Amniotic stem cell (primary cell): ENCODE results near the gene SLFN12L.
"Not testable (repeated sequence)": the region's sequence is repeated elsewhere in the genome, so short reads cannot be mapped to it uniquely, and the experiment has no call there.

ENCODE experiments used
- DNase-seq: peaks from one replicate; lab custom pipeline; 2025; lab: John Stamatoyannopoulos, UW

SLFN12L gene

GRCh38 chr17:35537601-35538141, at the start of gene SLFN12L:
Gene SLFN12L (minus strand): TSS chr17:35537678. CDS start chr17:35522364, 15,314 bp downstream.
- DNase-seq = no peak

- DNase-seq = no peak
These were observed 49.1 kb upstream of the SLFN12L start for GRCh38 chr17:35586569-35587073.

GRCh38 chr17:35584061-35584460, 46.6 kb upstream of the SLFN12L start:
- DNase-seq = no peak

- DNase-seq = no peak
These were observed 41.5 kb upstream of the SLFN12L start for GRCh38 chr17:35578929-35579432.

- peak; percentile 68 for DNase-seq
These were observed 40.9 kb upstream of the SLFN12L start, which contains the start of gene PEX12 for GRCh38 chr17:35578197-35578928. Gene PEX12 (minus strand): TSS chr17:35578571. CDS start chr17:35578021, 550 bp downstream.

- no peak for DNase-seq
These were observed 40.3 kb upstream of the SLFN12L start for GRCh38 chr17:35577830-35578196.

- no peak for DNase-seq
These were observed 38.3 kb upstream of the SLFN12L start for GRCh38 chr17:35575759-35576158.

GRCh38 chr17:35569405-35569804, 31.9 kb upstream of the SLFN12L start:
- DNase-seq = no peak

GRCh38 chr17:35568561-35568960, 31.1 kb upstream of the SLFN12L start:
- no peak for DNase-seq

- DNase-seq = no peak
These were observed 29.5 kb upstream of the SLFN12L start for GRCh38 chr17:35566968-35567367.

GRCh38 chr17:35563181-35563580, 25.7 kb upstream of the SLFN12L start:
- not testable (repeated sequence) for DNase-seq

GRCh38 chr17:35560703-35561102, 23.2 kb upstream of the SLFN12L start, which contains the start of gene SLFN14:
Gene SLFN14 (minus strand): TSS chr17:35560819. CDS start chr17:35558062, 2,757 bp downstream.
- DNase-seq = no peak

GRCh38 chr17:35559495-35560210, 22.2 kb upstream of the SLFN12L start:
- no peak for DNase-seq

- no peak for DNase-seq
These were observed 19.9 kb upstream of the SLFN12L start for GRCh38 chr17:35557353-35557752.

GRCh38 chr17:35555691-35556090, 18.2 kb upstream of the SLFN12L start:
- no peak for DNase-seq

GRCh38 chr17:35554668-35555067, 17.2 kb upstream of the SLFN12L start:
- DNase-seq = no peak

GRCh38 chr17:35553310-35553709, 15.8 kb upstream of the SLFN12L start:
- DNase-seq = no peak

- DNase-seq = no peak
These were observed 11.5 kb upstream of the SLFN12L start for GRCh38 chr17:35548978-35549377.

GRCh38 chr17:35548208-35548810, 10.8 kb upstream of the SLFN12L start:
- no peak for DNase-seq

- DNase-seq = no peak
These were observed 9.0 kb upstream of the SLFN12L start for GRCh38 chr17:35546487-35546886.

- no peak for DNase-seq
These were observed 7.7 kb upstream of the SLFN12L start for GRCh38 chr17:35545150-35545549.

GRCh38 chr17:35543856-35544255, 6.4 kb upstream of the SLFN12L start:
- no peak for DNase-seq
